Measurements from ENCODE around the gene CPNE7. TPM values are rescaled to one million over a fixed set of nuclear protein-coding genes. Genes with fewer than 3 reads are reported as not detected.

The CPNE7 gene
- total and polyA plus RNA-seq, 10 of the 15 experiments (the other 5 are each of a cell fraction or from before 2014, with no cell fraction given), result 0.29 to 46.9 (median 17.5) TPM

DNA sequence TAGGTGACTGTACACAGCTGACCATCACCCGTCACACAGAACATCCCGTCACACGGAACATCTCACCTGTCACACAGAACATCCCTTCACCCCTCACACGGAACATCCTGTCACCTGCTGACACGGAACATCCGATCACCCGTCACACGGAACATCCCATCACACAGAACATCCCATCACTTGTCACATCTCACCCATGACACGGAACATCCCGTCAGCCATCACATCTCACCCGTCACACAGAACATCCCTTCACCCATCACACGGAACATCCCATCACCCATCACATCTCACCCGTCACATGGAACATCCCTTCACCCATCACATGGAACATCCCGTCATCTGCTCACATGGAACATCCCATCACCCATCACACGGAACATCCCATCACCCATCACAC is 3.8 kb downstream of the CPNE7 start:
- ChIA-PET SMC1A (ENCODE audit: uncharacterized antibody, unreplicated experiment) (no interaction called here), RAD21 (ENCODE audit: unreplicated experiment) (no interaction called here), POLR2A (no interaction called here), CTCF (interaction anchor here (0.6 kb wide), 1 partner anchor 32 kb away, joined by 5 read pairs; no protein-coding TSS in a partner anchor)
- BruUV-seq (replicated peaks), result no TSS peak
- FAIRE-seq (no peak), DNase-seq (ENCODE audit: low read depth, low spot score) (no peak), ATAC-seq (no peak)
- no peaks in the 10 kb centered on the region for H4K20me1 ChIP-seq (ENCODE audit: control insufficient read depth, insufficient read depth)
- H3K27ac ChIP-seq (ENCODE audit: control insufficient read depth, insufficient read depth), result no peak overlapping the region
- H3K4me1 ChIP-seq (ENCODE audit: control insufficient read depth, insufficient read depth, low read length), result 0 out of 2 replicates have a peak, but pooled peaks cover 2% of the 10 kb centered on the region
- H3K9ac ChIP-seq (ENCODE audit: control insufficient read depth, insufficient read depth, low read length), result no peak overlapping the region
- no peak overlapping the region for H2AFZ ChIP-seq (ENCODE audit: control insufficient read depth, low read depth, low read length)
- no peak overlapping the region for H3K4me3 ChIP-seq
- no peaks in the 10 kb centered on the region; the same call in 2 of the 3 replicates for H3K9me3 ChIP-seq (replicated peaks; ENCODE audit: control insufficient read depth, insufficient read depth, low read length)
- intact Hi-C loops (cut with micrococcal nuclease; ENCODE audit: unreplicated experiment) (no loop called here), in situ Hi-C loops (cut with MboI) (no loop called here)
- H3K79me2 ChIP-seq (ENCODE audit: control insufficient read depth, insufficient read depth, low read length), result no peaks in the 10 kb centered on the region
- TF ChIP-seq, protein P1, sequence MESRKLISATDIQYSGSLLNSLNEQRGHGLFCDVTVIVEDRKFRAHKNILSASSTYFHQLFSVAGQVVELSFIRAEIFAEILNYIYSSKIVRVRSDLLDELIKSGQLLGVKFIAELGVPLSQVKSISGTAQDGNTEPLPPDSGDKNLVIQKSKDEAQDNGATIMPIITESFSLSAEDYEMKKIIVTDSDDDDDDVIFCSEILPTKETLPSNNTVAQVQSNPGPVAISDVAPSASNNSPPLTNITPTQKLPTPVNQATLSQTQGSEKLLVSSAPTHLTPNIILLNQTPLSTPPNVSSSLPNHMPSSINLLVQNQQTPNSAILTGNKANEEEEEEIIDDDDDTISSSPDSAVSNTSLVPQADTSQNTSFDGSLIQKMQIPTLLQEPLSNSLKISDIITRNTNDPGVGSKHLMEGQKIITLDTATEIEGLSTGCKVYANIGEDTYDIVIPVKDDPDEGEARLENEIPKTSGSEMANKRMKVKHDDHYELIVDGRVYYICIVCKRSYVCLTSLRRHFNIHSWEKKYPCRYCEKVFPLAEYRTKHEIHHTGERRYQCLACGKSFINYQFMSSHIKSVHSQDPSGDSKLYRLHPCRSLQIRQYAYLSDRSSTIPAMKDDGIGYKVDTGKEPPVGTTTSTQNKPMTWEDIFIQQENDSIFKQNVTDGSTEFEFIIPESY (IDR thresholded peaks at IDR 0.05), result no peak
- no peak for TF ChIP-seq EGR1 (IDR thresholded peaks at IDR 0.05; ENCODE audit: borderline replicate concordance in 1 of 2, low read depth in 2 of 2, low read length in 2 of 2)
- TF ChIP-seq BACH1 (IDR thresholded peaks at IDR 0.05; ENCODE audit: borderline replicate concordance), result no peak
- TF ChIP-seq, protein P2, sequence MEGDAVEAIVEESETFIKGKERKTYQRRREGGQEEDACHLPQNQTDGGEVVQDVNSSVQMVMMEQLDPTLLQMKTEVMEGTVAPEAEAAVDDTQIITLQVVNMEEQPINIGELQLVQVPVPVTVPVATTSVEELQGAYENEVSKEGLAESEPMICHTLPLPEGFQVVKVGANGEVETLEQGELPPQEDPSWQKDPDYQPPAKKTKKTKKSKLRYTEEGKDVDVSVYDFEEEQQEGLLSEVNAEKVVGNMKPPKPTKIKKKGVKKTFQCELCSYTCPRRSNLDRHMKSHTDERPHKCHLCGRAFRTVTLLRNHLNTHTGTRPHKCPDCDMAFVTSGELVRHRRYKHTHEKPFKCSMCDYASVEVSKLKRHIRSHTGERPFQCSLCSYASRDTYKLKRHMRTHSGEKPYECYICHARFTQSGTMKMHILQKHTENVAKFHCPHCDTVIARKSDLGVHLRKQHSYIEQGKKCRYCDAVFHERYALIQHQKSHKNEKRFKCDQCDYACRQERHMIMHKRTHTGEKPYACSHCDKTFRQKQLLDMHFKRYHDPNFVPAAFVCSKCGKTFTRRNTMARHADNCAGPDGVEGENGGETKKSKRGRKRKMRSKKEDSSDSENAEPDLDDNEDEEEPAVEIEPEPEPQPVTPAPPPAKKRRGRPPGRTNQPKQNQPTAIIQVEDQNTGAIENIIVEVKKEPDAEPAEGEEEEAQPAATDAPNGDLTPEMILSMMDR (IDR thresholded peaks at IDR 0.05 in 2 of 3, conservative IDR thresholded peaks at IDR 0.05 in 1 of 3; ENCODE audit: control insufficient read depth in 2 of 3, extremely low read depth in 1 of 3, insufficient read depth in 1 of 3, low read depth in 3 of 3, low read length in 3 of 3), result no peak
- TF ChIP-seq, protein P3, sequence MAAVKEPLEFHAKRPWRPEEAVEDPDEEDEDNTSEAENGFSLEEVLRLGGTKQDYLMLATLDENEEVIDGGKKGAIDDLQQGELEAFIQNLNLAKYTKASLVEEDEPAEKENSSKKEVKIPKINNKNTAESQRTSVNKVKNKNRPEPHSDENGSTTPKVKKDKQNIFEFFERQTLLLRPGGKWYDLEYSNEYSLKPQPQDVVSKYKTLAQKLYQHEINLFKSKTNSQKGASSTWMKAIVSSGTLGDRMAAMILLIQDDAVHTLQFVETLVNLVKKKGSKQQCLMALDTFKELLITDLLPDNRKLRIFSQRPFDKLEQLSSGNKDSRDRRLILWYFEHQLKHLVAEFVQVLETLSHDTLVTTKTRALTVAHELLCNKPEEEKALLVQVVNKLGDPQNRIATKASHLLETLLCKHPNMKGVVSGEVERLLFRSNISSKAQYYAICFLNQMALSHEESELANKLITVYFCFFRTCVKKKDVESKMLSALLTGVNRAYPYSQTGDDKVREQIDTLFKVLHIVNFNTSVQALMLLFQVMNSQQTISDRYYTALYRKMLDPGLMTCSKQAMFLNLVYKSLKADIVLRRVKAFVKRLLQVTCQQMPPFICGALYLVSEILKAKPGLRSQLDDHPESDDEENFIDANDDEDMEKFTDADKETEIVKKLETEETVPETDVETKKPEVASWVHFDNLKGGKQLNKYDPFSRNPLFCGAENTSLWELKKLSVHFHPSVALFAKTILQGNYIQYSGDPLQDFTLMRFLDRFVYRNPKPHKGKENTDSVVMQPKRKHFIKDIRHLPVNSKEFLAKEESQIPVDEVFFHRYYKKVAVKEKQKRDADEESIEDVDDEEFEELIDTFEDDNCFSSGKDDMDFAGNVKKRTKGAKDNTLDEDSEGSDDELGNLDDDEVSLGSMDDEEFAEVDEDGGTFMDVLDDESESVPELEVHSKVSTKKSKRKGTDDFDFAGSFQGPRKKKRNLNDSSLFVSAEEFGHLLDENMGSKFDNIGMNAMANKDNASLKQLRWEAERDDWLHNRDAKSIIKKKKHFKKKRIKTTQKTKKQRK (IDR thresholded peaks at IDR 0.05; ENCODE audit: low read depth, low read length), result no peak
- TF ChIP-seq RAD51 (IDR thresholded peaks at IDR 0.05), result no peak
- no peaks in the 10 kb centered on the region for H3K36me3 ChIP-seq (ENCODE audit: control insufficient read depth in 2 of 2, insufficient read depth in 2 of 2, low read length in 1 of 2)
- no peaks in the 10 kb centered on the region for H3K27me3 ChIP-seq (replicated peaks in 1 of 2; ENCODE audit: control insufficient read depth in 2 of 2, insufficient read depth in 2 of 2, low read length in 1 of 2)
- no peak overlapping the region for H3K4me2 ChIP-seq (ENCODE audit: control insufficient read depth, insufficient read depth)
- 95% methylated on average over 15 of the region's 15 CpGs for WGBS (ENCODE audit: insufficient coverage, insufficient replicate concordance, low lambda C conversion rate, missing lambda C conversion rate)

All from GM12878 (cell line).